Head of caudate nucleus (tissue), 42 donors: Measurements from ENCODE around the gene ACTL6B.
"Not testable (repeated sequence)": the region's sequence is repeated elsewhere in the genome, so short reads cannot be mapped to it uniquely, and the experiment has no call there.

Experiments
- DNase-seq, 42 donors: peaks; one replicate each; pipeline versions ENCODE4 v3.0.0 to v3.0.0-alpha.2; 2020 to 2021; ENCODE audit warnings: mixed read lengths in 7 of 42
- intact Hi-C: fragments of 100-400 bp; cut with DNase I; formaldehyde crosslinking; loops from one replicate; pipeline ENCODE4 v1.15.0; 2022

ACTL6B gene

DNA sequence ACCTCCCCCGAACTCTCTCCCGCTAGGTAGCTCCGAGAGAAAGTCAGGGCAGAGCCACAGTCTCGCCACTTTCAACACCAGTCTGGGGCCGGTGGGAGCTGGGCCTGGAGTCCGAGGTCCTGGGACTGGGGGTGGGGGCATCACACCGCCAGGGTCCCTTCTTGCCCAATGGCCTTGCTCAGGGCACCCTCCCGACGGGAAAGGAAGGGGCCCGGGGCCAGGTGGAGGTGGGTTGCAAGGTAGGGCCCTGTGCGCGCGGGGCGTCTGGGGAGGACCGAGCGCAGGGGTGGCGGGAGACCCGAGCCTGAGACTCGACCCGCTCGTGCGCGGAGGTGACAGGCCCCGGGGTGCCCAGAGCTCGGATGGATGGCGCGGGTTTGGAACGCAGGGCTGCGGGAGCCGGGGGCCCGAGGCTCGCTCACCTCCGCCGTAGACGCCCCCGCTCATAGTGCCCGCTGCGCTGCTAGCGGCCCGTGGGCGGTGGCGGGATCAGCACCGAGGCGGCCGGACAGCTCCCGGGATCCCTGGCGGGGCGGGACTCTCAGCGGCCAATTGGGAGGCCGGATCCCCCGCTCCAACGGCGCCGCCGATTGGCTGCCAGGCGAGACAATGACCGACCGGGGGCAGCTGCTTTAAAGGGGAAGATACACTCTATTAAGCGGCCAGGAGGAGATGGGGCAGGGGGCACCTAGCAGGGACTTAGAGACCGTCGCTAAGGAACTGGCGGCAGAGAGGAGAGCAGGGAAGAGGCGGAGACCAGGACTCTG lies at the start of gene ACTL6B:
TSS of gene ACTL6B (minus strand) at position 541 of the 767 bp plus-strand sequence. CDS start at position 447, 94 bp downstream.
- peak; percentile 60 to 93 (median 84) for DNase-seq
- intact Hi-C loops: no loop called here

DNA sequence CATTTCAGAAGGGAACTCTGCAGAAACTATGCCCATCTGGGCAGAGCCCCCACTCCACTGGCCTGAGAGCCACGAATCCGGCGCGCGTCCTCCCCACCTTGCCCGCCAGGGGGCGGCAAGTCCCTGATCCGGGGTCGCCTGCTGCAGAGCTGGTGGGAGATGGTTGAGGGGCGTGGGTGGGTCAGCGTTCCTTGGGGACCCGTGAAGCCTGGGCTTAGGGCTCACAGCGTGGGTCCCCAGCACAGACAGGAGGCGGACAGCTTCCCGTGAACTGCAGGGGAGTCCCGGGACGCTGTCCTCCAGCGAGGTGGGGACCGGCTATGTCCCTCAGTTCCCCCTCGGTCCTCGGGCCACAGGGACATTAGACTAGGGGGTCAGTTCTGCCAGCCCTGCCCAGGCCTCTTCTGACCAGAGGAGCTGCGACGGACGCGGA lies 49.1 kb upstream of the ACTL6B start:
- intact Hi-C loops: loop anchor here (5.0 kb wide), 1 partner anchor 147 kb away; the partner anchor contains the start of gene SLC12A9
- DNase-seq: peak; percentile 63 to 92 (median 82)

DNA sequence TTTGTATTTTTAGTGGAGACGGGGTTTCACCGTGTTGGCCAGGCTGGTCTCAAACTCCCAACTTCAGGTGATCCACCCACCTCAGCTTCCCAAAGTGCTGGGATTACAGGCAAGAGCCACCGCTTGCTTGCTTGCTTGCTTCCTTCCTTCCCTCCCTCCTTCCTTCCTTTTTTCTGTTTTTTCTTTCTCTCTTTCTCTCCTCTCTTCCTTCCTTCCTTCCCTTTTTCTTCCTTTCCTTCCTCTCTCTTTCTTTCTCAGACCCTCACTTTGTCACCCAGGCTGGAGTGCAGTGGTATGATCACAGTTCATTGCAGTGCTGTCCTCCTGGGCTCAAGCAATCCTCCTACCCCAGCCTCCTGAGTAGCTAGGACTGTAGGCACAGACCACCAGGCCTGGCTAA lies 44.8 kb upstream of the ACTL6B start:
- intact Hi-C loops, DNase-seq: not testable (repeated sequence)

DNA sequence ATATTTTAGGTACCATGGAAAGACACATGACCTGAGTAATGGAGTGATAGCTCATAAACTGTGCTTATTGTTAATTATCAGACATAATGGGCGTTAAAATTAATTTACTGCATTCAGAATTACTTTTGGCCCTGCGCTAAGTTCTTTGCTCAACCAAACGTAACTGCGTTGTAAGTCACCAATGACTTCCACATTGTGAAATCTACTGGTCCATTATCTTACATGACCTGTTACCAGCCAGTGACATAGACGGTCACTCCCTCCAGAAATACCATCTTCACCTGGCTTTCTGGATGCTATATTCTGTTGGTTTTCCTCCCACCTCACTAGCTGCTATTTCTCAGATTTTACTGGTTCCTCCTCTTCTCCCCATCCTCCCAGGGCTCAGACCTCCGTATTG lies 42.8 kb upstream of the ACTL6B start:
- intact Hi-C loops: no loop called here
- DNase-seq: no peak

DNA sequence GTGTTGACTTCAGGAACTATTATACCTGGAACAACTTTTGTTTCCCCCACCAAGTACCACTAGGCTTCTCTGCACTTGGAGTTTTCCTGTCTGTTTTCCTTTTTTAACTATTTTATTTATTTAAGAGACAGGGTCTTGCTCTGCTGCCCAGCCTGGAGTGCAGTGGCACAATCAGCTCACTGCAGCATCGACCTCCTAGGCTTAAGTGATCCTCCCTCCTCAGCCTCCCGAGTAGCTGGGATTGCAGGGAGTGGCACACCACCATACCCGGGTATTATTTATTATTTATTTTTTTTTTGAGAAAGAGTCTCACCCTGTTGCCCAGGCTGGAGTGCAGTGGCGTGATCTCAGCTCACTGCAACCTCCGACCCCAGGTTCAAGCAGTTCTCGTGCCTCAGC lies 39.9 kb upstream of the ACTL6B start:
- DNase-seq: no peak

DNA sequence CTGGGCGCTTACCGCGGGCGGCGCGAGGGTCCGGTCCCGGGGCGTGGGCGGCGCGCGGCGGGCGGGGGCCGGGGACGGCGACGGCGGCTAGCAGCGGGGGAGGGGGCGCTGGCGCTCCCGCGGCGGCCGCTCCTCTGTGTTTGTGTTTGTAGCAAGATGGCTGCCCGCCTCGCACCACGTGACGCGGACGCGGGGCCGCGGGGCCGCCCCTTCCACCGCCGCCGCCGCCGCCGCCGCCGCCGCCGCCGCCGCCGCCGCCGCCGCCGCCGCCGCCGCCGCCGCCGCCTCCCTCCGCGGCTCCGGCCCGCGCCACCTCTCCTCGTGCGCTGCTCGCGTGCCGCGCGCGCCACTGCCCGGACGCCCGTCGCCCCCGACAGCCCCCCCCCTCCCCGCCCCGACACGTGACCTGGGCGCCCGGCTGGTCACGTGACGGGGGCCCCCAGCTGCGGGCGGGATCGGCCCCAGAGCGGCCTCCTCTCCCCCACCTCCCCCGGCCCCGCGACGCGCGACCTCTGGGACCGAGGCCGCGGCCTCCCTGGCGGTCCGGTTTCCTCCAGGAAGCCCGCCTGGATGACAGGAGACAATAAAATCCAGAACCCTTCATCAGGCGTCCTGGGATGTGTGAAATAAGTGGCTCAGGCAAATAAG lies 38.0 kb upstream of the ACTL6B start, which contains the start of gene GIGYF1:
TSS of gene GIGYF1 (minus strand) at position 153 of the 648 bp plus-strand sequence. CDS start 6,012 bp downstream, outside the sequence.
- intact Hi-C loops: no loop called here
- DNase-seq: peak in 38 of 42 donors; percentile 66 to 90 (median 80)

More for the DNA sequence above, 39.9 kb upstream of the ACTL6B start:
- intact Hi-C loops: no loop called here

DNA sequence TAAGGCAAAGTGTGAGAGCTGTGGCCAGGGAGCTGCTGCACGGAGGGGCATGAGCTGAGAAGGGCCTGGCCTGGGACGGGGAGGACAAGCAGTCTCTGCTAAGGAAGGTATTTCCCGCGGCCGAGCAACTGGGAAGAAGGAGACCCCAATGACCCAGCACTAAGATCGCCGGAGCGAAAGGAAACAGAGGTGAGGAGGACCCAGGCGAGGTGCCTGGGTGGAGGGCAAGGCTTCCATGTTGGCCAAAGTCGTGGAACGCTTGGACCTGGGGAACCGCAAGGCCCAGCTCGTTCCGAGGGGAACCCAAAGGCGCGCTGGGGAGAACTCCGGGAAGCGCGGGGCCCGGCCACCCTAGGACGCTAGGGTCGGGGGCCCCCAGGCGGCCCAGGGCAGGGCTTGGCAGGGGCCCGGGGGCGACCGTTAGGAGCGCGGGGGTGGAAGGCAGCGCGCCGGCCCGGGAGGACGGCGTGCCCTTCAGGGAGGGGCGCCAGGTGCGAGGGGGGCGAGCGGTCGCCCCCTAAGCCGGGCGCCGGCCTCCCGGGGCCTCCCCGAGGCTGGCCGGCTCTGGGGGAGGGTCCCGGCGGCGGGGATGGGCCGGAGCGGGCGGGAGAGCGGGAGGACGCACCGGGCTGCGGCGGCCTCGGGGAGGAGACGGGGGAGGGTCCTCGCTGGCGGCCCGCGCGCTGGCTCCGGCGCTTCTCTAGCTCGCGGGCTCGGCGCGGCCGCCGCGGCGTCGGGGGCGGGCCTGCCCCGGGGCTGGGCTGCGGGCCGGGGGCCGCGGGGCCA lies 37.3 kb upstream of the ACTL6B start:
- DNase-seq: peak in 7 of 42 donors; percentile 6 to 34 (median 16)
- intact Hi-C loops: no loop called here

DNA sequence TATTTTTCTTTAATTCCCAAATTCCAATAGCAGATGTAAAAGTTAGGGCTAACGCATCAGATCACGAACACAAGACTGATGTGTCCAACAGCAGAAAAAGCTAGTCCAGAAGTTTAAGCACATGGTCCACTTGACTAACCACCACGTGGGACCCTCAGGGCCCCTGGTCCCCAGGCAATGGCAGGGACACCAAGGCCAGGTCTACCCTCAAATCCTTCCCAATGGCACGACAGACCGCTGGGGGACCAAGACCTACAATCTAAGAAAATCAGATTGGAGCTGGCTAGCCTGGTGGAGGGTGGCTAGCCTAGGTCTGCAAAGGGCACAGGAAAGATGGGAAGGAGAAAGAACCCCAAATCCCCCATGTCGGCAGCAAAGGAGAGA lies 36.3 kb upstream of the ACTL6B start:
- DNase-seq: peak in 2 of 42 donors; percentile 2 to 3
- intact Hi-C loops: no loop called here

DNA sequence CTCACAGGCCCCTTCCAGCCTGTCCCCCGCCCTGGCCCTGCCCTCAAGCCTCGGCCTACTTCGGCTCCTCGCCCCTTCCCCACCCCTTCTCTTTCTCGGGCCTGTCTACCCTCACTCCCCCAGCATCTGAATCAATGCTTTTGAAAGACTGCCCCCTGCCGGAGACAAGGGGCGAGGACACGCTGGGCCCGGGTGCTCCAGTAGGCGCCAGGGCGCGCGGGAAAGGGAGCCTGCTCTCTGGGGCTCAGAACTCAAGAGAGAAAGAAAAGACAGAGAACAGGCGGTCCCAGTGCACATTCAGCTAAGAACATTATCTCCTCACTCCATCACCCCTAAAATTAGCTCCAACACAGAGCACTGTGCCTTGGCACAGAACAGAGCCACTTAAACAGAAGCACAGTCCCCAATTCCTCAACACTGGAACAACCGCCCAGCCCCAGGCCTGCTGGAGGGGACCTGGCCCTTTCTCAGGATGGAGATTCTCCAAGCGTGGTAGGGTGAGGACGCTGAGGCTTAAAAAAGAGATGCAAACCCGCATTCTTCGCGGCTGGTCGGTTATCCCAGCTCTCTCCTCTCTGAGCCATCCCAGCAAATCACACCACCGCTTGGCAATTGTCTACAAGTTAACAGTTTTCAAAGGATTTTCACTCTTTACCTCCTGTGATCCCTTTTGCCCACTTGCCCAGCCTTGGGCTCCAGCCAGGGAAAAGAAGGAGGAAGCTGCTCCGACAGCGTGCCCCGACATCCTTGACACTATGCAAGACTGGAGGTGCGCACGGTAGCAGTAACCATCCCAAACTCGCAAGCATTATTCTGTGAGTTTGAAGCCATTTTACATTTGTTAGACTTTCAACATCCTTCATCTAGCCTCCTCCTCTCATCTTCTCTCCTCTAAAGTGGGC lies 35.7 kb upstream of the ACTL6B start:
- DNase-seq: peak in 41 of 42 donors; percentile 66 to 94 (median 87)
- intact Hi-C loops: no loop called here

DNA sequence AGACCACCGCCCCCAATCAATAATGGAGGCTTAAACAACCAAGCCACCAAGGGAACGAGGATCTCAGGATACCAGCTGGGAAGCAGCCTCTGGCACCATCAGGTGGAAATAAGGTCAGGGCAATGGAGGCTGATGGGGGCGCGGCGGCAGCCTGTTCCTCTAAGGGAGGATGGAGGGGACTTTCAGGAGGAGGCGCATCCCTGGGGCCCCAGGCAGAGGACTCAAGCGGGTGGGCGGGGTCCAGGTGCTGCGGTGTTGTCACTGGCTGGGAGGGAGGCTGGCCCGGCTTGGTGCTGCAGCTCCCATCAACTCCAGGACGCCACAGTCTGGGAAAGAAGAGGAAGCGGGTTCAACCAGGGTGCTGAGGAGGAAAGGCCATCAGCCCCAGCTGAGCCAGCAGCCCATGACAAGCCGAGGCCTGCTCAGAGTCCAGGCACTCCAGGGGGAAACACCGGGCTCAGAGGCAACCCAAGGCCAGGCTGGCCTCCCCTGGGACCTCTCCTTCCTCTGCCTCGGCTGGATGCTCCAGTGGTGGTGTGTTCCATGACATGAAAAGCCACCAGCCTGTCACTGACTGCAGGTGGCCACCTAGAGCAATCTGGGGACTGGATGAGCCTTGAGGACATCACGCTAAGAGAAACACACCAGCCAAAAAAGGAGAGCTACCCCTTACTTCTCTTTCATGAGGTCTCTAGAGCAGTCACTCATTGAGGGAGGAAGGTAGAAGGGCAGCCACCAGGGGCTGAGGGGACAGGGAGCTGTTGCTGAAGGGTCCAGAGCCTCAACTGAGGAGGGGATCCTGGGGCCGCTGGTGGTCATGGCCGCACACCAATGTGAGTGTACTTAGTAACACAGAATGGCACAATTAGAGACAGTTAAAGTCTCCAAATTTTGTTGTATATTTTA lies 33.2 kb upstream of the ACTL6B start:
- peak in 1 of 42 donors; percentile 24 for DNase-seq
- intact Hi-C loops: loop anchor here (10.0 kb wide), 1 partner anchor 215 kb away; the partner anchor contains the start of gene TSC22D4

DNA sequence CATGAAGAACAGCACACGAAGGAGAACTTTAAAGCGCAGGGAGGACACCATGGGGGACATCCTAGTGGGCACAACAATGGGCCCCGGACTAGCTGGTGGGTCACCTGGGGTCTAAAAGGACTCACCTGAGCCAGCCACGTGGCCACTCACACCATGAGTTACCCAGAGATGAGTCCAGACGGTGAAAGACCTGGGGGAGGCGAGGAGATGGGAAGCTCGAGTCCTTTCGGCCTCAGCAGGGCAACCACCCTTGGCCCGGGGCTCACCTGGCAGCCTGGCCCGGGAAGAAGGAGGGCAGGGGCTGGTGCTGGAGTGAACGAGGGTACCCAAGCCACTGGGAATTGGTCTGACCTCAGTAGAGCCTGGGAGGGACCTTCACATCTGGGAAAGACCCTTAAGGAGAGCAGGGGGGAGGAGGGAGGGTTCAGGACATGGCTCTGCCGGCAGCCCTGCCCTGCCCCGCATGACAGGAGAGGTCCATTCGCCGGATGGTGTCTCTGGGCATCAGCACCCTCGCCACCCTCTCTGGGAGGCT lies 32.1 kb upstream of the ACTL6B start:
- intact Hi-C loops: loop anchor here (10.0 kb wide), 1 partner anchor 214 kb away; the partner anchor contains the start of gene TSC22D4
- no peak for DNase-seq

DNA sequence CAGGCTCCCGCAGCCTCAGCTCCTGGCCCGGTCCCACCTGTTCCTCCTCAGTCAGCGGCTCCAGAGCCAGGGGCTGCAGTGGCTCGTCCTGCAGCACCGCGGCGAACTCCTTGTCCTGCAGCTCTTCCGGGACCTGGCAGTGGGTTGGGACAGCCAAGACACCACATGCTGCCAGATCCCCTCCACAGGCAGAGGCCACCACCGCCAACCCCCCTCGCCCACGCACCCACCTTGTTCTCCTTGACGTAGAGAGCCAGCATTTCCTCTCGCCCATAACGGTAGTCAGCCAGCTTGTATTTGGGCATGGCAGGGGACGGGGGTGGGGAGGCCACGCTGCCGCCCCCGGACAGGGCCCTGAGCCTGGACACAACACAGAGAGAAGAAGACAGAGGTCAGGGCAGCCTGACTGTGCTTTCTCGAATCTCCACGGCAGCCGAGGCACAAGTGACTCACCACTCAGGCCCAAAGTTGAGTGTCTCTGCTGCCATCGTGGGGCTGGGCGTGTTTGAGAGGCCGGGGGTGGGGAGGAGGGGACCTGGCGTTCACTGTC lies 31.6 kb upstream of the ACTL6B start:
- peak in 1 of 42 donors; percentile 9 for DNase-seq
- intact Hi-C loops: loop anchor here (10.0 kb wide), 1 partner anchor 213 kb away; the partner anchor contains the start of gene TSC22D4

DNA sequence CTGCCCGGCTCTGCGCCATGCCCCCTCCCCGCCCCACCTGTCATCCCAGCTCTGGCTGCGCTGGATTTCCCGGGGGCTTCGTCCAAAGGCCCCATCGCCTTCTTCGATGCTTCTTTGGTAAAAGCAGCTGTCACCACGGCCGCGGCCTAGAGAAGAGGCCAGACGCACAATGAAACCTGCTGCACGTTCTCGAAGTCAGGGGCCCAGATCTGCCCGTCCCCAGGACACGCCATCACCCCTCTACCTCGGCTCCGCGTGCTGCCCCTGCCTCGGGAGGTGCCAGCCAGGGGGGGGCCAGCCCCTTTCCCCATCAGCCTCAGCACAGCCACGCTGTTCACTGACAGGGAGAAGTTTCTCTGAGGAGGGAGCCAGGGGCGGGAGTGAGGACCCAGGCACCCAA lies 31.0 kb upstream of the ACTL6B start:
- intact Hi-C loops: loop anchor here (10.0 kb wide), 1 partner anchor 212 kb away; the partner anchor contains the start of gene TSC22D4
- DNase-seq: peak in 1 of 42 donors; percentile 2

DNA sequence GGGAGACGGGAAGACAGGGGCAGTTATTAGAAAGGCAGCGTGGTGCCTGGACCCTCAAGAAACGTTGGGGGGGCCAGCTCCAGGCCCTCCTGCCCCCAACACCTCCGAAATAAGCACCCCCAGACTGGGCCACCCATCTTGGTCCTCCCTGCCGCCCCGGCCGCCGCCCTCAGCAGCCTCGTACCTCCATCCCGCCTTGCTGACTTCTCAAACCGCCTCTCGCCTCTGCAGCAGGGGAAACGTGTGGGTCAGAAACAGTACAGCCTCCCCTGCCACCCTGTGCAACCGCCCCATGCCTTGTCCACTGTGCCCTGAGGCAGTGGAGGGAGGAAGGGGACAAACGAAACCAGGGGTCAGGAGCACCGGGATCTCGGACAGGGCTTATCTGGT lies 30.6 kb upstream of the ACTL6B start:
- DNase-seq: no peak
- intact Hi-C loops: loop anchor here (10.0 kb wide), 1 partner anchor 212 kb away; the partner anchor contains the start of gene TSC22D4

DNA sequence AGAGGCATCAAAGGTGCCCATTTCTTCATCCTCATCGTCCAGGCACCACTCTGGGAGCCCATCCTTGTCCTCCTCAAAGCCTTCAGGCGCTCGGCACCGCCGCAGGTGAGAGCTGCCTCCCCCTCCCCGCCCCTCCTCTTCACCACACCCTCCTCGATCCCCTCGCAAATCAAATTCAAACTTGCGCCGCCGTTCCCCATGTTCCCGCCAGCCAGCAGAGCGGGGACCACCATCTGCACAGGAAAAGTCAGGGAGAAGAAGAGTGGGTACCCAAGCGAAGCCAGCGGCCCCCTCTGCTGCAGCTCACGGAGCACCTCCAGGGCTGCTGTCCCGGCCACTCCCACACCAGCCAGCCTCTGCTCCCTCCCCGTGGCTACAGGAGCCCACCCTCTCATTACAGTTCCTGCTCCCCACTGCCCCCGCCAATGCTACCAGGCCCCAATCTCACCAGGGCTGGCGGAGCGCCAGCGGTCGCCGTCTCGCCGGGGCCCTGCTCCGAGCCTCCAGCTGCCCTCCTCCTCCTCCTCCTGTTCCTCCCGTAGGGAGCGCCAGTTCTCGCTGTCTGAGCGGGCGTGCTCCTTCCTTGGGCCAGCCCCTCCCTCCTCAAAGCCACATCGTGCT lies 30.1 kb upstream of the ACTL6B start:
- intact Hi-C loops: loop anchor here (10.0 kb wide), 1 partner anchor 212 kb away; the partner anchor contains the start of gene TSC22D4
- DNase-seq: peak in 10 of 42 donors; percentile 8 to 55 (median 26)
